ENCODE data around the gene FPR1. TPM values are rescaled to one million over a fixed set of nuclear protein-coding genes. Genes with fewer than 3 reads are reported as not detected.

FPR1 gene
- polyA plus RNA-seq, 3 donors: 372 to 1,265 (median 991) TPM

DNA sequence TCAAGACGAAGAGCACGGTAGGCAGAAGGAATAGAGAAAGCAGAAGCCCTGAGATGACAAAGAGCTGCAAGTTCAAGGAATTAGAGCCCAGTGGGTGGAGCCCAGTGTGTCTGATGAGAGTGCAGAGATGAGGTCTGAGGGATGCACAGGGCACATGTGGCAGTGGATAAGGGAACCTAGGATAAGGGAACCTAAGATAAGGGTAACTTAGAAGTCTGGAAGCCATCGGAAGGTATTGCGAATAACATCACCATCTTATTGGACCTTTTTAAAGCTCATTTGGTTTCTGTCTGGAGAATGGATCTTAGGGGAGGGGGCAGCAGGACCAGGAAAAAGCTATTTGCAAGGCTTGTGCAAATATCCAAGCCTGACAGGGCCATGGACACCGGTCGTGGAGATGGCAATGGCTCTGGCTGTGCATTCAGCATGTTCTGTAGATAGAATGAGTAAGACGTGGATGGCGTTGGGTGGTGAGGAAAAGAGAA is 44.6 kb upstream of the FPR1 start:
- peak overlapping the region in 1 of 2 donors; percentile 61 for H3K4me3 Mint-ChIP-seq
- Histone ChIP-seq H3K9ac (ENCODE audit: insufficient read depth, low read length, poor library complexity, severe bottlenecking) (no peak overlapping the region), H3K36me3 (replicated peaks in 1 of 2; ENCODE audit: control insufficient read depth in 1 of 2, insufficient read depth in 2 of 2, low read length in 2 of 2) (no peaks in the 10 kb centered on the region), H3K27ac (ENCODE audit: low read depth in 1 of 2, low read length in 2 of 2) (peak overlapping the region in 1 of 2 donors; percentile 46), H3K4me2 (replicated peaks; ENCODE audit: extremely low read depth, low read length, poor library complexity, severe bottlenecking) (peak overlapping the region; percentile 20), H3K79me2 (ENCODE audit: insufficient read depth, low read length) (no peaks in the 10 kb centered on the region), H3K27me3 (ENCODE audit: control insufficient read depth in 2 of 2, insufficient read depth in 2 of 2, low read length in 2 of 2) (no peaks in the 10 kb centered on the region), H3K4me3 (replicated peaks in 1 of 3; ENCODE audit: low read depth in 2 of 3, low read length in 3 of 3) (peak overlapping the region in 1 of 3 experiments; percentile 15), H4K20me1 (ENCODE audit: insufficient read depth, low read length) (no peaks in the 10 kb centered on the region), H3K9me3 (replicated peaks in 1 of 2; ENCODE audit: control insufficient read depth in 1 of 2, insufficient read depth in 1 of 2, low read length in 2 of 2) (no peaks in the 10 kb centered on the region), H3K4me1 (ENCODE audit: control insufficient read depth in 1 of 2, insufficient read depth in 2 of 2, low read length in 2 of 2) (peaks cover 53 to 70% of the 10 kb centered on the region in 2 donors), H2AFZ (ENCODE audit: insufficient read depth, low read depth, low read length, poor library complexity, severe bottlenecking) (no peak overlapping the region)
- peaks cover 0 to 13% (median 7%) of the 10 kb centered on the region in 7 donors for H3K9me3 Mint-ChIP-seq
- H3K36me3 Mint-ChIP-seq: peaks cover 0 to 6% of the 10 kb centered on the region in 2 donors
- 47% methylated on average over 4 of the region's 8 CpGs for WGBS (ENCODE audit: insufficient coverage)
- H3K27ac Mint-ChIP-seq: peak overlapping the region in 6 of 7 donors; percentile 27 to 82 (median 60)
- intact Hi-C loops (cut with micrococcal nuclease): no loop called here
- peaks cover 3 to 11% (median 4%) of the 10 kb centered on the region in 3 donors for H3K27me3 Mint-ChIP-seq (ENCODE audit: low read depth in 3 of 3)
- peaks cover 62% of the 10 kb centered on the region for H3K4me1 Mint-ChIP-seq
- peak; percentile 71 to 76 (median 74) for DNase-seq
- TF ChIP-seq, protein P1, sequence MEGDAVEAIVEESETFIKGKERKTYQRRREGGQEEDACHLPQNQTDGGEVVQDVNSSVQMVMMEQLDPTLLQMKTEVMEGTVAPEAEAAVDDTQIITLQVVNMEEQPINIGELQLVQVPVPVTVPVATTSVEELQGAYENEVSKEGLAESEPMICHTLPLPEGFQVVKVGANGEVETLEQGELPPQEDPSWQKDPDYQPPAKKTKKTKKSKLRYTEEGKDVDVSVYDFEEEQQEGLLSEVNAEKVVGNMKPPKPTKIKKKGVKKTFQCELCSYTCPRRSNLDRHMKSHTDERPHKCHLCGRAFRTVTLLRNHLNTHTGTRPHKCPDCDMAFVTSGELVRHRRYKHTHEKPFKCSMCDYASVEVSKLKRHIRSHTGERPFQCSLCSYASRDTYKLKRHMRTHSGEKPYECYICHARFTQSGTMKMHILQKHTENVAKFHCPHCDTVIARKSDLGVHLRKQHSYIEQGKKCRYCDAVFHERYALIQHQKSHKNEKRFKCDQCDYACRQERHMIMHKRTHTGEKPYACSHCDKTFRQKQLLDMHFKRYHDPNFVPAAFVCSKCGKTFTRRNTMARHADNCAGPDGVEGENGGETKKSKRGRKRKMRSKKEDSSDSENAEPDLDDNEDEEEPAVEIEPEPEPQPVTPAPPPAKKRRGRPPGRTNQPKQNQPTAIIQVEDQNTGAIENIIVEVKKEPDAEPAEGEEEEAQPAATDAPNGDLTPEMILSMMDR (IDR thresholded peaks at IDR 0.05): no peak

DNA sequence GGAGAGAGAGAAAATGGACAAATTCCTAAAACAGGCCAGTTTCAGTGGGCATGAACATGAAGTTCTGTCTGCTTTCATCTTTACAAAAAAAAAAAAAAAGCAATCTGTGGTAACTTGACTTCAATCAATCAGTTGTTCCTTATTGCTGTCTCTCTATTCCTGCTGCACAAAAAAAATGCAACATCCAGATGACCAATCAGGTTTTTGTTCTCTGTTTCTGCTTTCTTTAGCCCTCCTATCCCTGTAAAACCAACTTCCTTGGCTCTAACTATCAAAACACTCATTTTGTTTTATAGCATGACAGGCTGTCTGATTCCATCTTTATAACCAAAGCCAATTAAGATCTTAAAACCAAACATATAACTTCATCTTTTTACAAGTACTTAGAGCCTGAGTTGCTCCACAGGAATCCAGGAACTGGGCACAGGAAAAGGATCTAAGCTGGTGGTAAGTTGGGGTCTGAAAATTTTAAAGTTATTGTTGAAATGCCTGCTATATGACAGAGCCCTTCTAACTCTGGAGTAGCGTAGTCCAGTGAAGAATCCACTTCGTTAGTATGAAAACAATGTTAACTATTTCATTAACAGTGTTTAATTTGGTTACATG is 43.3 kb upstream of the FPR1 start, which contains the start of gene FPR3:
Gene FPR3 (plus strand): TSS at position 273 of the 606 bp plus-strand sequence. CDS start 28,592 bp downstream, outside the sequence.
- H3K27ac Mint-ChIP-seq: peak within 1 kb of the TSS; percentile 27 to 82 (median 65)
- peak in 2 of 3 donors; percentile 31 to 36 for DNase-seq
- WGBS (ENCODE audit: insufficient coverage): no CpG with 5 or more reads among the region's 2 CpGs
- peak within 1 kb of the TSS in 1 of 2 donors; percentile 46 for H3K27ac ChIP-seq (ENCODE audit: low read depth in 1 of 2, low read length in 2 of 2)
- no peak within 1 kb of the TSS for H2AFZ ChIP-seq (ENCODE audit: insufficient read depth, low read depth, low read length, poor library complexity, severe bottlenecking)
- H3K4me1 Mint-ChIP-seq: peaks cover 58% of the 10 kb centered on the region
- peaks cover 0 to 13% (median 4%) of the 10 kb centered on the region in 7 donors for H3K9me3 Mint-ChIP-seq
- no peaks in the 10 kb centered on the region for H3K27me3 ChIP-seq (ENCODE audit: control insufficient read depth in 2 of 2, insufficient read depth in 2 of 2, low read length in 2 of 2)
- H3K4me3 Mint-ChIP-seq: peak within 1 kb of the TSS in 1 of 2 donors; percentile 63
- no peak within 1 kb of the TSS for H3K9ac ChIP-seq (ENCODE audit: insufficient read depth, low read length, poor library complexity, severe bottlenecking)
- peaks cover 46 to 68% of the 10 kb centered on the region in 2 donors for H3K4me1 ChIP-seq (ENCODE audit: control insufficient read depth in 1 of 2, insufficient read depth in 2 of 2, low read length in 2 of 2)
- no peaks in the 10 kb centered on the region for H3K79me2 ChIP-seq (ENCODE audit: insufficient read depth, low read length)
- intact Hi-C loops (cut with micrococcal nuclease): no loop called here
- H3K4me2 ChIP-seq (replicated peaks; ENCODE audit: extremely low read depth, low read length, poor library complexity, severe bottlenecking): peak within 1 kb of the TSS; percentile 20
- no peaks in the 10 kb centered on the region for H3K36me3 Mint-ChIP-seq
- TF ChIP-seq, protein P1 (IDR thresholded peaks at IDR 0.05): no peak
- no peak within 1 kb of the TSS for H3K4me3 ChIP-seq (replicated peaks in 1 of 3; ENCODE audit: low read depth in 2 of 3, low read length in 3 of 3)
- H3K27me3 Mint-ChIP-seq (ENCODE audit: low read depth in 3 of 3): peaks cover 4 to 11% (median 5%) of the 10 kb centered on the region in 3 donors
- H3K9me3 ChIP-seq (replicated peaks in 1 of 2; ENCODE audit: control insufficient read depth in 1 of 2, insufficient read depth in 1 of 2, low read length in 2 of 2): no peaks in the 10 kb centered on the region
- no peaks in the 10 kb centered on the region for H3K36me3 ChIP-seq (replicated peaks in 1 of 2; ENCODE audit: control insufficient read depth in 1 of 2, insufficient read depth in 2 of 2, low read length in 2 of 2)
- H4K20me1 ChIP-seq (ENCODE audit: insufficient read depth, low read length): no peaks in the 10 kb centered on the region
